OCI-LY3 (cell line): ENCODE measurements around the gene ACTG2.

Experiments
- H2AFZ ChIP-seq: fragments of 200-600, 300-600 bp; shearing (Covaris generic); 2 replicates; pipeline ENCODE4 v1.6.0; 2014; ENCODE audit warnings: antibody characterized with exemption, low read depth, low read length
- H3K27ac ChIP-seq: fragments of 200-600, 300-600 bp; sonication (generic); 2 replicates; pipeline ENCODE4 v1.5.1; 2014; ENCODE audit warnings: mild to moderate bottlenecking, low read length, moderate library complexity, mixed read lengths
- H3K27me3 ChIP-seq: fragments of 200-600, 300-600 bp; sonication (generic); 2 replicates; pipeline ENCODE4 v1.6.1; 2014; ENCODE audit warnings: low read depth, low read length, mixed read lengths
- H3K36me3 ChIP-seq: fragments of 200-600, 300-600 bp; sonication (generic); replicated peaks from 2 replicates; pipeline ENCODE3; 2014; ENCODE audit warnings: low read depth, low read length, mixed read lengths
- H3K4me1 ChIP-seq: fragments of 300-600, 200-600 bp; sonication (generic); 2 replicates; pipeline ENCODE4 v1.6.1; 2014; ENCODE audit warnings: low read length, mixed read lengths
- H3K4me2 ChIP-seq: fragments of 200-600, 300-600 bp; sonication (generic); 2 replicates; pipeline ENCODE4 v1.6.1; 2014; ENCODE audit warnings: low read length, mixed read lengths
- H3K4me3 ChIP-seq: fragments of 300-600, 200-600 bp; sonication (generic); 2 replicates; pipeline ENCODE4 v1.5.1; 2014; ENCODE audit warnings: antibody characterized with exemption, mild to moderate bottlenecking, low read length, moderate library complexity
- H3K79me2 ChIP-seq: fragments of 300-600, 200-600 bp; shearing (Covaris generic); 2 replicates; pipeline ENCODE4 v1.6.1; 2014; ENCODE audit warnings: mild to moderate bottlenecking, low read length, mixed read lengths
- H3K9ac ChIP-seq: fragments of 300-600, 200-600 bp; shearing (Covaris generic); 2 replicates; pipeline ENCODE4 v1.6.0; 2014; ENCODE audit warnings: mild to moderate bottlenecking, low read length, moderate library complexity
- H3K9me3 ChIP-seq: fragments of 200-600, 300-600 bp; shearing (Covaris generic); 2 replicates; pipeline ENCODE4 v1.6.1; 2014; ENCODE audit warnings: low read length, mixed read lengths; ENCODE audit not compliant: insufficient read depth
- H4K20me1 ChIP-seq: fragments of 200-600, 300-600 bp; sonication (generic); 2 replicates; pipeline ENCODE4 v1.6.1; 2016; ENCODE audit warnings: low read length, mixed read lengths; ENCODE audit not compliant: insufficient read depth
- CTCF ChIP-seq: fragments of 200-600, 300-600 bp; sonication (generic); IDR thresholded peaks from 2 replicates; pipeline ENCODE4 v1.5.1; 2014; ENCODE audit warnings: antibody characterized with exemption, low read length, low read depth
- EZH2phosphoT487 ChIP-seq: fragments of 200-600 bp; shearing (Covaris generic); IDR thresholded peaks from 2 replicates; pipeline ENCODE4 v1.6.1; 2018; ENCODE audit warnings: antibody characterized with exemption, mixed run types, low read depth

Gene ACTG2

GRCh38 chr2:73961823-73962615 is 69.2 kb downstream of the ACTG2 start:
- H3K36me3 ChIP-seq: peaks cover 33% of the 10 kb centered on the region
- H3K4me2 ChIP-seq: no peak overlapping the region
- no peak overlapping the region for H3K4me3 ChIP-seq
- H3K27me3 ChIP-seq: no peaks in the 10 kb centered on the region
- TF ChIP-seq CTCF: no peak
- no peaks in the 10 kb centered on the region for H3K79me2 ChIP-seq
- H3K9me3 ChIP-seq: 0 out of 2 replicates have a peak, but pooled peaks cover 6% of the 10 kb centered on the region
- no peak overlapping the region for H3K27ac ChIP-seq
- no peak overlapping the region for H3K9ac ChIP-seq
- peaks cover 10% of the 10 kb centered on the region; the same call in 1 of the 2 replicates for H4K20me1 ChIP-seq
- peaks cover 17% of the 10 kb centered on the region for H3K4me1 ChIP-seq
- H2AFZ ChIP-seq: no peak overlapping the region

- 0 out of 2 replicates have a peak, but pooled peaks cover 6% of the 10 kb centered on the region for H3K9me3 ChIP-seq
- no peak overlapping the region for H2AFZ ChIP-seq
- H3K4me1 ChIP-seq: peaks cover 17% of the 10 kb centered on the region
- no peak overlapping the region for H3K9ac ChIP-seq
- TF ChIP-seq CTCF (no peak), EZH2phosphoT487 (no peak)
- H3K27me3 ChIP-seq: no peaks in the 10 kb centered on the region
- H3K4me3 ChIP-seq: no peak overlapping the region
- no peaks in the 10 kb centered on the region for H3K79me2 ChIP-seq
- 0 out of 2 replicates have a peak, but pooled peaks cover 7% of the 10 kb centered on the region for H4K20me1 ChIP-seq
- no peak overlapping the region for H3K27ac ChIP-seq
- peak overlapping the region; percentile 67; the same call in 1 of the 2 replicates for H3K4me2 ChIP-seq
- H3K36me3 ChIP-seq: peaks cover 29% of the 10 kb centered on the region
Observed at GRCh38 chr2:73962798-73963197, 70.0 kb downstream of the ACTG2 start.

- Histone ChIP-seq H2AFZ (no peak overlapping the region), H3K27me3 (no peaks in the 10 kb centered on the region), H3K9ac (peak overlapping the region; percentile 4; the same call in 1 of the 2 replicates), H3K79me2 (no peaks in the 10 kb centered on the region), H3K4me2 (peak overlapping the region; percentile 67), H4K20me1 (0 out of 2 replicates have a peak, but pooled peaks cover 1% of the 10 kb centered on the region), H3K27ac (no peak overlapping the region), H3K36me3 (peaks cover 21% of the 10 kb centered on the region), H3K9me3 (0 out of 2 replicates have a peak, but pooled peaks cover 6% of the 10 kb centered on the region), H3K4me3 (peak overlapping the region; percentile 52), H3K4me1 (peaks cover 17% of the 10 kb centered on the region)
- TF ChIP-seq EZH2phosphoT487 (no peak), CTCF (no peak)
Observed at GRCh38 chr2:73963385-73964120, 70.7 kb downstream of the ACTG2 start.

GRCh38 chr2:73964223-73964622 is 71.4 kb downstream of the ACTG2 start:
- Histone ChIP-seq H3K36me3 (peaks cover 14% of the 10 kb centered on the region), H3K4me3 (peak overlapping the region; percentile 52), H3K79me2 (no peaks in the 10 kb centered on the region), H3K4me1 (peaks cover 17% of the 10 kb centered on the region), H2AFZ (no peak overlapping the region), H3K27ac (no peak overlapping the region), H4K20me1 (no peaks in the 10 kb centered on the region), H3K9ac (peak overlapping the region; percentile 4; the same call in 1 of the 2 replicates), H3K4me2 (peak overlapping the region; percentile 67), H3K27me3 (no peaks in the 10 kb centered on the region), H3K9me3 (0 out of 2 replicates have a peak, but pooled peaks cover 6% of the 10 kb centered on the region)
- TF ChIP-seq EZH2phosphoT487: no peak
- TF ChIP-seq CTCF: no peak
